GM18508 (cell line): Measurements from ENCODE around the gene SLC4A11.
"Not testable (repeated sequence)": the region's sequence is repeated elsewhere in the genome, so short reads cannot be mapped to it uniquely, and the experiment has no call there.

Experiments used
- ATAC-seq: cut with Tn5 transposase; IDR thresholded peaks from one replicate; pipeline ENCODE4 v1.9.1; 2021; ENCODE audit warnings: moderate number of reproducible peaks; ENCODE audit not compliant: insufficient read depth, unreplicated experiment

The SLC4A11 gene

DNA sequence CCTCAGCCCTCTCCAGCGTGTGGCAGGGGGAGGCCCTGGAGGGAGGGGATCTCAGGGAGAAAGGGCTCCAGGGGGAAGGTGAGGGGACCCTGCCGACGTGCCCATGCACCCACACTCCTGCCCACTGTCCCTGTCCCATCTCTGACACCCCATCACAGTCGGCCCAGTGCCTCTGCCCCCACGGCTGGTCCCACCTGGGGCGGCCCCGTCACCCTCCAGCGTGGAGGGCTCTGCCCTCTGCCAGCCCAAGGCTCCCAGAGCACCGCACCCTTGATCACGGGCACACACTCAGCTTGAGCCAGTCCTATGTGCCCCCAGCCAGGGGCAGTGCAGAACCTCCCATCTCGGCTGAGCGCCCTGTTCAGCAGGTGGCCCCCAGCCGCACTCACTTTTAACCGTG, 9.2 kb downstream of the SLC4A11 start:
- no peak for ATAC-seq

DNA sequence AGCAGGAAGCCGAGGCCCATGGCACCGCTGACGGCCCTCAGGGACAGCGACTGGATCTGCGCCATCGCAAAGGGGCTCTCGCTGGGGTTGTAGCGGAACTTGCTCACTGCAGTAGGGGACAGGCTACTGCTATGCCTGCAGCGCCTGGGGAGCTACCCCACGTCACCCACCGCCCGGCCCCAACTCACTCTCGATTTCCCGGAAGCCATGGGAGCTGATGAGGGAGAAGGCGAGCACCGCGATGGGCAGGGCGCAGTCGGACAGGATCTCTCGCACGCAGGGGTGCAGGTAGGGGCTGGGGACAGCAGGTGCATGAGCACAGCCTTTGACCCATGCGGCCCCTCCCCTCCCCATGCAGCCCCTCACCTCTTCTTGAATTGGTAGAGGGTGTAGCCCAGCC, 9.8 kb downstream of the SLC4A11 start:
- ATAC-seq = no peak

DNA sequence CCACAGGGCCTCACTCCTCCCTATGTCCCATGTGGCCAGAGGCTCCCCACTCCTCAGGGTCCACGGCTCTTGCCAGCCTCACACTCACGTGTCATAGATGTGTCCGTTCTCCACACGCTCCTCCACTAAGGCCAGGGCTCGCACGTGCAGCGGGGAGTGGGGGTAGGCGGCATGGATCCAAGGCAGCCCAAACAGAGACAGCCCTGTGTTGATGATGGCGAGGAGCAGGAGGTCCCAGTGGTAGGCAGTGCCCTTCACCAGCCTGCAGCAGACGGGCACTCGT, 10.3 kb downstream of the SLC4A11 start:
- ATAC-seq = no peak

DNA sequence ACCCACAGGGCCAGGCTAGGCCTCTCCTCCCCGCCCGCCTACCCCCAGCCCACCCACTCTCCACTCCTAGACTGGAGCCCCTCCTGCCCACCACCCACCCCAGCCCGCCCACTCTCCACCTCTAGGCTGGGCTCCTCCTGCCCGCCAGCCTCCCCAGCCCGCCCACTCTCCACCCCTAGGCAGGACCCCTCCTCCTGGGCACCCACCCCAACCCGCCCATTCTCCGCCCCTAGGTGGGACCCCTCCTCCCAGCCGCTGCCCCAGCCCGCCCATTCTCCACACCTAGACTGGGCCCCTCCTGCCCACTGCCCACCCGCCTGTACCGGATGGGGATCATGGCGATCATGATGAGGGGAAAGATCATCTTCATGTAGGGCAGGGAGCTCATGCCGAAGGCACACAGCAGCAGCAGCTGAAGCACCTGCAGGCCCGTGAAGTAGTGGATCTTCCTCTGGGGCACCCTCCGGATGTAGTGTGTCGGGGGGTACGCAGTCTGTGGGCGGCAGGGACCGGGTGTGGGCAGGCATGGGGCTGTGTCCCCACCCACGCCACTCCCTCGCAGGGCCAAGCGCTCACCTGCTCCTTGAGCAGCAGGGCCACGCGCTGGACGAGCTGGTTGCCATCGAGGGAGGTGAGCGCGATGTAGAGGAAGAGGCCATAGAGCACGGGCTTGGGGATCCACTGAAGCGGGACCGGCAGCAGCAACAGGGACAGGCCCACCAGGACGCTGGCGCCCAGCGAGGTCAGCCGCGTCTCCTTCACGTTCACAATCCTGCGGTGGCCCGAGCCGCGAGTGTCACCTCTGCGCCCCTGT, 10.8 kb downstream of the SLC4A11 start:
- no peak for ATAC-seq

- no peak for ATAC-seq
Observed at GRCh38 chr20:3227506-3227905, 11.5 kb downstream of the SLC4A11 start.

DNA sequence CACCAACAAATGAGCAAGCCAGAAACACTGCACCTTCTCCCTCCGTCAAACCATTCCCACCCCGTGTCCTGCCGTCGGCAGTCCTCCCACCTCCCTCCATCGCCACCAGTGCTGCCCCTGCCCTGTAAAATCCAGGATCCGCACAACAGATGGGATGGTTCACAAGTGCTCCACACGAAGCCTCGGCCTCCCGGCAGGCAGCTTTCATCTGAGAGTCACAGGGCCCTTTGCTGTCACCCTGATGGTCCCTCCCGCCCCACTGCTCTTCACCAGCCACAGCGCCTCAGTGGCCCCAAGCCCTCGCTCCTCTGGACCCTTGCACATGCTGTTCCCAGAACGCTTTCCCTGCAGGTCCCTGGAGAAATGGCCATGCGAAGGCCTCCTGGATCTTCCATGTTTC, 12.1 kb downstream of the SLC4A11 start:
- no peak for ATAC-seq

DNA sequence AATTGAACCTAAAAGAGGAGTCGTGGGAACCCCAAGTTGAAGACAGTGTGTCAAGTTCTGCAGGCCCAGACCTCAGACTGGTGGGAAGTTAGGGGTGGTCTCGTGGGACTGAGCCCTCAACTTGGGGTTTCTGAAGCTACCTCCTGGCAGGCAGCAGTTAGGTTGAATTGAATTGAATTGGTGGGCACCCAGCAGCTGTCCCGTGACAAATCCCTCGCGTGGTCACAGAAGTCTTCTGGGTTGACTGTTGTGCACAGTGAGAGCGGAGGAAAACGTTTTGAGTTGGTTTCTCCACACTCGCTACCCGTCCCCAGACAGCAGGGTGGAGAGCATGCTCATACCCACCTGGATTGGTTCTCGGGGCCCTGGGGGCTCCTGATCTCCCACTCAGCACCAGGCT, 12.9 kb downstream of the SLC4A11 start:
- ATAC-seq = no peak

DNA sequence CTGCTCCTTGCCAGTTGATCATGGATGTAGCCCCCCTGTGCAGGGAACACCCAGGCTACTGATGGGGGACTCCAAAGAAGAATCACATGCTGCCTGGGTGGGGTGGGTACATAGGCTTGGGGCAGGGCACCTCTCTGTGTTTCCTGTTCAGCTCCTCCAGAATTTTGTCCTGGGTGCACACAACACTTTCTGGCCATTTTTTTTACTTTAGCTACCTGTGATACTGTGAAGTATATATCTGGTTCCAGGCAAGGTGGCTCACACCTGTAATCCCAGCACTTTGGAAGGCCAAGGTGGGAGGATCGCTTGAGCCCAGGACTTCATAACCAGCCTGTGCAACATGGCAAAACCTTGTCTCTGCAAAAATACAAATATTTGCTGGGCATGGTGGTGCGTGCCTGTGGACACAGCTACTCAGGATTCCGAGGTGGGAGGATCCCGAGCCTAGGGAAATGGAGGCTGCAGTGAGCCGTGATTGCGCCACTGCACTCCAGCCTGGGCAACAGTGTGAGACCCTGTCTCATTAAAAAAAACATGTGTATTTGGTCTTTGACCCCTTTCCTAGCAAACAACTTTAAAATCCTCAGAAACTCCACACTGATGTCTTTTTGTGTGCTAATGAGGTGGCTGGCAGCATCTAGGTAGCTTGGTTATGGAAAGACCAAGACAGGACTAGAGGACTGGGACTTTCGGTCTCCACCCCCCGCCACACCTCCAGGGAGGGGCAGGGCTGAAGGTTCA, 14.1 kb downstream of the SLC4A11 start:
- ATAC-seq = no peak

DNA sequence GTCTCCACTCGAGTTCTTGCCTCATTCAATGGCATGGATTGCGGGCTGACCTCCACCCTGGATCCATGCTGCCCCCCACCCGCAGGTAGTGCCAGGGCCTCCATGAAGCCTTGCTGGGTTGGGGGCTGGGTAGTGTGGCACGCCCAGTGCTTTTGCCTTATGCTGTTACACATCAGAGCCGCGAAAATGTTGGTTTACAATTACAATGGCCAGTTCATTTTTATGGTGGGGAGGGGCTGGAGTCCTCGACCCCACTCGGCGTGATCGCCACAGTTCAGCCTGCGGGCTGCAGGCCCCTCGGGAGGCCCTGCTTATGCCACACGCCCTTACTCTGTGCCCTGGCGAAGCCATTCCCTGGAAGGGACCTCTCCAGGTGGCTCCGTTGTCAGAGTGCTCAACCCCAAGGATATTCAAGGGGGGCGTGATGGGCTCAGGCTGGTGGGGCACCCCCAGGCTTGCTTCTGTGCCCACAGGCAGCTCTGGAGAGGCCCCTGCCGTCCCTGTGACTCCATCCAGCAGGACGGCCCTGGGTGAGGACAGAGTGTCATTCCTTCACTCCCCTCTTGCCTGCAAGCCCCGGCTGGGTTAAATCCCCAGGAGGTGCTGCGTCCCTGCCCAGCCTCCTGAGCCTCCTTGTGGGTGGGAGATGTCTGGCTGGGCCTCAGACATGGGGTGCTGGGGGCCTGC, 14.9 kb downstream of the SLC4A11 start:
- ATAC-seq = no peak

DNA sequence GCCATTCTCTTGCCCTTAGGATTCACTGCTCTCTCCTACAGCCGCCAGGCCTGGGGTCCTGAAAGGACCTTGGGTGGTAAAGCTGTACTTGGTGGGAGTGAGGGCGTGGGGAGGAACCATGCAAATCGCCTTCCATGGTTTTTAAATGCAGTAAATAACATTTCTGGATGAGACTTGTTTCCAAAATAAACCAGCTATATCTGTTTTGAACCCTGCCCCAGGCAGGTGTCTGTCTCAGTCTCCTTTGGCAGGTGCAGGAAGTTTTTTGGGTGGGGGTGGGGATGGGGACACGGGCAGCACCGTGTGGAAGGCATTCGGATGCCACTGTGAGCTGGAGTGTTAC, 15.4 kb downstream of the SLC4A11 start:
- no peak for ATAC-seq

DNA sequence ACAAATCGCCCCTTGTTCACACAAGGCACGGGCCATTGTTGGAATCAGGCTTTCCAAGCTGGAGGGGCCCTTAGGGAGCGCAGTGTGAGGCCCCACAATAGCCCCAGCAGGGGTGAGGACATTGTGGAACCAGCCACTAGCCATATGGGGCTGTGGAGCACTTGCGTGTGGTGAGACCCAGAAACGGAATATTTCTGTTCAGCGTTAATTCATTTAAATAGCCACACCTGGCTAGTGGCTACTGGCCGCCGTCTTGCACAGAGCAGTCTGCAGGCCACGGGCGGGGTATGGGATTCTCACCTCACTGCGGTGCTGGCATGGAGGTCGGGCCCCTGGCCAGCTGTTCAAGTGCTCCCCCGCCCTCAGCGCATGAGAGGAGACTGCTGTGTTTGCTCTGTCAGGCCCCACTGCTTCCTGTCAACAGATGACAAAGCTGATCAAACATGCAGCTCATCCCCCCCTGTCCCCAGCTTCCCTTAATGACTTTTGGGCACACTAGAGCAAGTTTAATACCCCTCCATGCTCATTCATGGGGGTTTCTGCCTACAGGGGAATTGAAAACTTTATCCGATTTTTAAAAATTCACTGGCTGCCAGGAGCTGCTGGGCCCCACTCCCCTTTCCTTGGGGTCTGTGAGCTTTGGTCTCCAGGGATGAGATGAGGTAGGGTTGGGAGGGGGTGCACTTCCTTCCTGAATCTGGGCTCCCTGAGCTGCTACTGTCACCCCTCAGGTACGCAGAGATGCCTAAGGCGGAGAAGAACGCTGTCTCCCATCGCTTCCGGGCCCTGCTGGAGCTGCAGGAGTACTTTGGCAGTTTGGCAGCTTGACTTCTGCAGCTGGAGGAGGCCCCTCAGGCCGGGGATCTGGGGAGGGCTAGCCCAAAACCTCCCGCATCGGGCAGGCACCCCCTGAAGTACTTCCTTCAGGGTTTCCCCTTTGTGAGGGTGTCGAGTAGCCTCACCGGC, 16.1 kb downstream of the SLC4A11 start:
- ATAC-seq = no peak

- no peak for ATAC-seq
Observed at GRCh38 chr20:3221398-3222226, 17.4 kb downstream of the SLC4A11 start.

DNA sequence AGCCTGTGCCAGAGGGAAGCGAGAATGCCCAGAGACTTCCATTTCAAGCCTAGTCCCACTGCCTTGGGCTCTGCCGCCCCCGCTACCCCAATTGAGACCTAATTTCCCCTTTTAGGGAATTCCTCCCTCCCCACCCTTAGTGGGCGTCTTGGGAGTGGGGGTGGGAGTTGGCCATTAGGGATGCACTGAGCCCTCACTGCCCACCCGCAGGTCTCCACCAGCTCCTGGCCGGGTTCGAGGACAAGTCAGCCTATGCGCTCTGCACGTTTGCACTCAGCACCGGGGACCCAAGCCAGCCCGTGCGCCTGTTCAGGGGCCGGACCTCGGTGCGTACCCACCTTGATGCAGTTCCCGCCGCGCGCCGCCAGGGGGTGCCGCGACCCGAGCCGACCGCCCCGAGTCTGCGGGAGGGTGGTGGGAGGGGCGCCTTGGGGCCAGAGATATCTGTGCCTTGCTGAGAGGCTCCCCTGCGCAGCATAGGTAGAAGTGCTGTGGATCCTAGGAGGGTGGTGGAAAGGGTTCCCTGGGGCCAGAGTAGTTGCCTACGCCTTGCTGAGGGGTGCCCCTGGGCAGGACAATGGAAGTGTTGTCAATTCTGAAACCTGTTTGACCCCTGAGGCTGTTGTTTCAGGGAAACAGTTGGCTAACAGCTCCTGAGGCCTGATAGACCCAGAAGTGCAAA, 20.5 kb downstream of the SLC4A11 start:
- no peak for ATAC-seq

DNA sequence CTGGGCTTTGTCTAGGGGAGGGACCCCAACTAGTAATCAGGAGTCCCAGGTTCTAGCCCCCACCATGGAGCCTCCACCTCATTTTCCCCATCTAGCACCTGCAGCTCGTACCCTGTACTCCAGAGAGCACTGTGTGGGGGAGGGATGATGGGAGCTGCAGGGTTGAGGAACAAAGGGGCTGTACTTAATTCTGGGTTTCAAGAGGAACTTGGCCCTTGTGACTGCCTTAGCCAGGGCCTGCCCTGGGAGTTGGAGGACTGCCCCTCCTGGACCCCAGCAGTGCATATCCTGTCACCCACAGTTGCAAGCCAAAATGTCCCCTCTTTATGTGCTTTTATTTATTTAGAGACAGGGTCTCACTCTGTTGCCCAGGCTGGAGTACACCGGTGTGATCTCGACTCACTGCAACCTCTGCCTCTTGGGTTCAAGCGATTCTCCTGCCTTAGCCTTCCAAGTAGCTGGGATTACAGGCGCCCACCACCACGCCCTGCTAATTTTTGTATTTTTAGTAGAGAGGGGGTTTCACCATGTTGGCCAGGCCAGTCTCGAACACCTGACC, 23.6 kb downstream of the SLC4A11 start:
- not testable (repeated sequence) for ATAC-seq

- ATAC-seq = no peak
Observed at GRCh38 chr20:3213226-3213625, 25.8 kb downstream of the SLC4A11 start.

DNA sequence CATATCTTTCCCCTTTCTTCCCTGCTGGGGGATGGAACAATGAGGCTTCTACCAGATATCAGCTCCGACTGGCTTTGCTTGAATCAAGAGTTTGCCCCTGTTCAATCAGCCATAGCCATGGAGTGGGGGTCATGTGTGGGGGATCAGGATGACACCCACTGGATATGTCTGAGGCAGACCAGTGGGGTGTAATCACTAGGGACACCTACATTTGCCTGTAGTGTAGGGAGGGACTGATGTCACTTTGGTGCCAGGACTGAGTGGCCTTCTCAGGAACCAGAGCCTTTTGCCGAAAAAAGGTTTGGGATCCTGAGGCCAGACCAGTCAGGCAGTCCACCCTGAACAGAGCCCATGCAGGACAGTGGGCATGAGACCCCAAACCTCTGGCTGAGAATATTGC, 28.6 kb downstream of the SLC4A11 start:
- ATAC-seq = no peak

DNA sequence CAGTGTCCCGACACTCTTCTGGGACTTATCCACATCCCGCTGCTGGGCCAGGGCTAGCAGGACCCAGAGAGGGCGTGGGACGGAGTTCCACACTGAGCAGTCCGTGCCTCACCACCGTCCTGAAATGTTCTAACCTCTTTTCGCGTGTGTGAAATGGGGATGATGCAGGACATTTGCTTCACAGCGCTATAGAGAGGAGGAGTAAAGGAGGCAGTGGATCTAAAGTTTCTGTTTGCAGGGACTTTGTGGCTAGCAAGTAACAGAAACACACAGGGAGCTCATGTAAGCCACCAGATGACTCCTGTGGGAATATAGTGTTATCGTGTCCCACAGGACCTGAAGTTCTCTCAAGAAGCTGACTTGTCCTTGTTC, 29.1 kb downstream of the SLC4A11 start:
- no peak for ATAC-seq

DNA sequence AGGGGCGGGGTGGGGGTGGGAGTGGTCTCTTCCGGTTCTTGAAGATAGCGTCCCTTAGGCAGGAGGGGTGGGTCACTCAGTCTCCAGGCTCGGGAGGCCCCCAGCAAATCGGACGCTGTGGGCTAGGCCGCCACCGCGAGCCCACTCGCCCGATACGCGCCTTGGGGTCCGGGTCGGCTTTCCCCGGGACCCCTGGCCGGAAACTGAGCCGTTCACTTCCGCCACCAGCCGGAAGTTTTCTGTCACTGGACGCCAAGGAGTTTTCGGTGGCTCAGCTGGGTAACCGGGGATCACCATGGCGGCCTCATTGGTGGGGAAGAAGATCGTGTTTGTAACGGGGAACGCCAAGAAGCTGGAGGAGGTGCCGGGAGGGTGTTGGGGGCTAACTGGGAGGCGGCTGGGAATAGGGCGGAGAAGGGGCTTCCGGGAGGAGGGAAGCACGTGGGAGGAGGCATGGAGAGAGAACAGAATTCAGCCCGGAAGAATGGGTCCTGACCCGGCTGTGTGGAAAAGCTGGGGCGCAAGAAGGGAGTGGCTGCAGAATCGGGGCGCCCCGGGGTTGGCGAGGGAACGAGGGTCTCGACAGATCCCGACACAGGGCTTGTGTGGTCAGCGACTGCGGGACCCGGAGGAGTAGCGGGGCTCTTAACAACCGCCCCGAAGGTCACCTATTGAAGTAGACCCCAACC, 29.6 kb downstream of the SLC4A11 start, which contains the start of gene ITPA:
ITPA (plus strand) TSS at position 242 of the 689 bp plus-strand sequence; CDS start at position 296, 54 bp downstream.
- no peak for ATAC-seq
